HepG2 (cell line): ENCODE measurements around the gene SPPL2B. TPM values are rescaled to one million over a fixed set of nuclear protein-coding genes. Genes with fewer than 3 reads are reported as not detected.

Experiments
- ATM ChIP-seq: fragments of 450-650 bp; IDR thresholded peaks from 2 replicates; pipeline ENCODE4 v1.7.1; 2017; ENCODE audit warnings: mild to moderate bottlenecking, borderline replicate concordance
- CEBPG ChIP-seq: IDR thresholded peaks from 2 replicates; pipeline ENCODE4 v1.6.1; 2016
- GFI1 ChIP-seq: sonication (generic); formaldehyde crosslinking; IDR thresholded peaks from 2 replicates; pipeline ENCODE4 v1.5.0; 2020; ENCODE audit warnings: missing genetic modification reagents, mild to moderate bottlenecking, borderline replicate concordance
- KLF13 ChIP-seq: sonication (generic); formaldehyde crosslinking; IDR thresholded peaks from 2 replicates; pipeline ENCODE4 v1.4.0; 2020; ENCODE audit warnings: mild to moderate bottlenecking, missing genetic modification reagents
- NFE2 ChIP-seq: sonication (generic); formaldehyde crosslinking; IDR thresholded peaks from 2 replicates; pipeline ENCODE4 v1.4.0; 2020; ENCODE audit warnings: missing genetic modification reagents
- NPAS2 ChIP-seq: sonication (generic); formaldehyde crosslinking; IDR thresholded peaks from 2 replicates; pipeline ENCODE4 v1.8.0; 2022; ENCODE audit warnings: mild to moderate bottlenecking, missing genetic modification reagents, borderline replicate concordance
- RELA ChIP-seq: sonication (generic); formaldehyde crosslinking; IDR thresholded peaks from 2 replicates; pipeline ENCODE4 v1.4.0; 2020; ENCODE audit warnings: missing genetic modification reagents
- RFX5 ChIP-seq: IDR thresholded peaks from 2 replicates; pipeline ENCODE4 v1.6.1; 2011; ENCODE audit warnings: low read depth, low read length, improper control_type of control experiment
- SNAPC4 ChIP-seq: sonication (generic); formaldehyde crosslinking; IDR thresholded peaks from 2 replicates; pipeline ENCODE4 v1.4.0; 2020; ENCODE audit warnings: mild to moderate bottlenecking, missing genetic modification reagents
- SOX5 ChIP-seq: IDR thresholded peaks from 2 replicates; pipeline ENCODE4 v1.6.1; 2016; ENCODE audit warnings: borderline replicate concordance
- TARDBP ChIP-seq: sonication (generic); formaldehyde crosslinking; IDR thresholded peaks from 2 replicates; pipeline ENCODE4 v1.8.0; 2022; ENCODE audit warnings: mild to moderate bottlenecking, missing genetic modification reagents
- THAP11 ChIP-seq: IDR thresholded peaks from 2 replicates; pipeline ENCODE4 v1.6.1; 2016; ENCODE audit warnings: missing biosample characterization, missing genetic modification reagents
- ZFY ChIP-seq: sonication (generic); formaldehyde crosslinking; IDR thresholded peaks from 2 replicates; pipeline ENCODE4 v1.4.0; 2020; ENCODE audit warnings: missing genetic modification reagents
- ZNF256 ChIP-seq: sonication (generic); formaldehyde crosslinking; conservative IDR thresholded peaks from 2 replicates; pipeline ENCODE4 v1.4.0; 2020; ENCODE audit warnings: missing genetic modification reagents
- ZNF343 ChIP-seq: sonication (generic); formaldehyde crosslinking; IDR thresholded peaks from 2 replicates; pipeline ENCODE4 v1.4.0; 2020; ENCODE audit warnings: mild to moderate bottlenecking, missing genetic modification reagents
- ZNF549 ChIP-seq: sonication (generic); formaldehyde crosslinking; IDR thresholded peaks from 2 replicates; pipeline ENCODE4 v1.5.0; 2020; ENCODE audit warnings: missing genetic modification reagents
- ZNF607 ChIP-seq: sonication (generic); formaldehyde crosslinking; IDR thresholded peaks from 2 replicates; pipeline ENCODE4 v1.5.1; 2020; ENCODE audit warnings: missing genetic modification reagents, mild to moderate bottlenecking, borderline replicate concordance
- ZNF83 ChIP-seq: sonication (generic); formaldehyde crosslinking; IDR thresholded peaks from 2 replicates; pipeline ENCODE4 v1.4.0; 2020; ENCODE audit warnings: missing genetic modification reagents, mild to moderate bottlenecking, borderline replicate concordance
- ZSCAN21 ChIP-seq: sonication (generic); formaldehyde crosslinking; IDR thresholded peaks from 2 replicates; pipeline ENCODE4 v1.8.0; 2022; ENCODE audit warnings: mild to moderate bottlenecking, missing genetic modification reagents, moderate library complexity, borderline replicate concordance
- ZSCAN30 ChIP-seq: sonication (generic); formaldehyde crosslinking; IDR thresholded peaks from 2 replicates; pipeline ENCODE4 v1.5.0; 2020; ENCODE audit warnings: mild to moderate bottlenecking, missing genetic modification reagents
- polyA plus RNA-seq, 8 experiments: library from polyadenylated mRNA; depleted of rRNA in 3 of 8; stranded (reverse) in 7 of 8; unstranded in 1 of 8; fragments of >200 nt; fragmentation: Illumina TruSeq in 4 of 8; extraction: Trizol in 4 of 8; gene quantifications; 2 replicates each; pipeline versions ENCODE4 v1.2.1 to v1.2.3, GENCODE V29; 2011 to 2016; ENCODE audit warnings: low read depth in 4 of 8, missing spikeins in 1 of 8, mixed read lengths in 1 of 8; ENCODE audit not compliant: insufficient read depth in 1 of 8
- total RNA-seq, 5 experiments: library from RNA; depleted of rRNA; stranded (reverse); fragments of >200 nt; fragmentation: Illumina TruSeq; extraction: Trizol; gene quantifications; 2 replicates each; pipeline ENCODE4 v1.2.3, GENCODE V29; 2016; ENCODE audit warnings: low read depth in 1 of 5
- TF ChIP-seq, protein P1 (sequence below): conservative IDR thresholded peaks from 2 replicates; pipeline ENCODE4 v1.6.1; 2018; ENCODE audit warnings: missing genetic modification reagents
- TF ChIP-seq, protein P2 (sequence below): sonication (generic); formaldehyde crosslinking; IDR thresholded peaks from 2 replicates; pipeline ENCODE4 v1.8.1; 2023; ENCODE audit warnings: mild to moderate bottlenecking, missing genetic modification reagents, borderline replicate concordance
- TF ChIP-seq, protein P3 (sequence below): sonication (generic); formaldehyde crosslinking; IDR thresholded peaks from 2 replicates; pipeline ENCODE4 v1.5.0; 2020; ENCODE audit warnings: missing genetic modification reagents, mild to moderate bottlenecking, borderline replicate concordance

The SPPL2B gene
- total and polyA plus RNA-seq, 2 of the 13 experiments (the other 11 are each of a cell fraction or from before 2014, with no cell fraction given) = 14.9 to 15.2 TPM

DNA sequence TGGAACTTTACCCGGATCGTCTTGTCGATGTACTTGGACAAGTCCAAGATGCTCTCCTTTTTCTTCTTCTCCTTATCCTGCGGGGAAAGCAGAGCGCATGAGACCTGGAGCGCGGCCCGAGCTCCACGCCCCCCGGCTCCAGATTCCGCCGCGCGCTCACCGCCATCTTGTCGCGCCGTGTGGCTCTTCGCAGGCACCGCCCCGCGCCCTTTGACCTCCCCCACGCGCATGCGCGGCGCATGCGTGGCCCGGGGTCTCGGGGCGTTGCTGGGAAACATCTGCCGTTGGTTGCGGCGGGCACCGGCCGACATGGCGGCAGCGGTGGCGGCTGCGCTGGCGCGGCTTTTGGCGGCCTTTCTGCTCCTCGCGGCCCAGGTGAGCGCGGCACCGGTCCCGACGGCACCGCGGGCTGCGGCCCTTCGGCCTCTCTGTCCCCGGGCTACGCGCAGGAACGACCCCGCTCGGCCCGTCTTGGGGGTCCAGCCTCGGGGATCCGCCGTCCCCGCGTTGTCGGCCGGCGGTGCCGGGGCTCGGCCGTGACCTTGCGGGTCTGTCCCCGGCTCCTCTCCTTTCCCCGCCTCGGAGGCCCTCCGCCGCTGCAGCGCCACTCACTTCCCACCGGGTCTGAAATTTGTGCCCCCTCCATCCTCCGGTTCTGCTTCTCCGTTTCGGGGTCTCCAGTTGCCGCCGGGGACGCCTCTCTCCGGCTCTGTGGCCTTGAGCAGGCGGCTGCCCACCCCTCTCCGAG lies at the start of gene SPPL2B, which contains the start of gene LSM7 (continued):
- no peak for TF ChIP-seq SNAPC4 (CRISPR knock-in tag)
- TF ChIP-seq ZSCAN30 (CRISPR knock-in tag) = no peak
- peak; percentile 50; the same call in 1 of the 2 replicates for TF ChIP-seq RFX5
- no peak for TF ChIP-seq ZNF256
- no peak for TF ChIP-seq ATM
- TF ChIP-seq SOX5 (CRISPR knock-in tag) = 0 out of 2 replicates have a peak, but pooled peaks have one; percentile 29
- no peak for TF ChIP-seq ZNF549 (CRISPR knock-in tag)
- TF ChIP-seq ZFY (CRISPR knock-in tag) = peak; percentile 87
- peak; percentile 36; the same call in 1 of the 2 replicates for TF ChIP-seq CEBPG (CRISPR knock-in tag)
- TF ChIP-seq ZNF83 = no peak
- no peak for TF ChIP-seq ZNF343
- peak; percentile 92 for TF ChIP-seq THAP11 (CRISPR knock-in tag)
- TF ChIP-seq, protein P1, sequence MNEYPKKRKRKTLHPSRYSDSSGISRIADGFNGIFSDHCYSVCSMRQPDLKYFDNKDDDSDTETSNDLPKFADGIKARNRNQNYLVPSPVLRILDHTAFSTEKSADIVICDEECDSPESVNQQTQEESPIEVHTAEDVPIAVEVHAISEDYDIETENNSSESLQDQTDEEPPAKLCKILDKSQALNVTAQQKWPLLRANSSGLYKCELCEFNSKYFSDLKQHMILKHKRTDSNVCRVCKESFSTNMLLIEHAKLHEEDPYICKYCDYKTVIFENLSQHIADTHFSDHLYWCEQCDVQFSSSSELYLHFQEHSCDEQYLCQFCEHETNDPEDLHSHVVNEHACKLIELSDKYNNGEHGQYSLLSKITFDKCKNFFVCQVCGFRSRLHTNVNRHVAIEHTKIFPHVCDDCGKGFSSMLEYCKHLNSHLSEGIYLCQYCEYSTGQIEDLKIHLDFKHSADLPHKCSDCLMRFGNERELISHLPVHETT (CRISPR knock-in tag) = 0 out of 2 replicates have a peak, but pooled peaks have one; percentile 36
- TF ChIP-seq NFE2 = no peak
- TF ChIP-seq NPAS2 (CRISPR knock-in tag) = no peak
- TF ChIP-seq, protein P2, sequence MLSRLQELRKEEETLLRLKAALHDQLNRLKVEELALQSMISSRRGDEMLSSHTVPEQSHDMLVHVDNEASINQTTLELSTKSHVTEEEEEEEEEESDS (CRISPR knock-in tag) = 0 out of 2 replicates have a peak, but pooled peaks have one; percentile 31
- peak; percentile 68; the same call in 1 of the 2 replicates for TF ChIP-seq ZSCAN21 (CRISPR knock-in tag)
- TF ChIP-seq RELA (CRISPR knock-in tag) = no peak
- TF ChIP-seq ZNF607 (CRISPR knock-in tag) = 0 out of 2 replicates have a peak, but pooled peaks have one; percentile 27
- peak; percentile 66; the same call in 1 of the 2 replicates for TF ChIP-seq TARDBP (CRISPR knock-in tag)
- TF ChIP-seq GFI1 (CRISPR knock-in tag) = no peak; the same call in 1 of the 2 replicates
- TF ChIP-seq, protein P3, sequence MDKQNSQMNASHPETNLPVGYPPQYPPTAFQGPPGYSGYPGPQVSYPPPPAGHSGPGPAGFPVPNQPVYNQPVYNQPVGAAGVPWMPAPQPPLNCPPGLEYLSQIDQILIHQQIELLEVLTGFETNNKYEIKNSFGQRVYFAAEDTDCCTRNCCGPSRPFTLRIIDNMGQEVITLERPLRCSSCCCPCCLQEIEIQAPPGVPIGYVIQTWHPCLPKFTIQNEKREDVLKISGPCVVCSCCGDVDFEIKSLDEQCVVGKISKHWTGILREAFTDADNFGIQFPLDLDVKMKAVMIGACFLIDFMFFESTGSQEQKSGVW (CRISPR knock-in tag) = no peak
- no peak for TF ChIP-seq KLF13
